Measurements from ENCODE around the gene CCL13. TPM values are rescaled to one million over a fixed set of nuclear protein-coding genes. Genes with fewer than 3 reads are reported as not detected.

Gene CCL13
- not detected in 2 replicates for total RNA-seq

DNA sequence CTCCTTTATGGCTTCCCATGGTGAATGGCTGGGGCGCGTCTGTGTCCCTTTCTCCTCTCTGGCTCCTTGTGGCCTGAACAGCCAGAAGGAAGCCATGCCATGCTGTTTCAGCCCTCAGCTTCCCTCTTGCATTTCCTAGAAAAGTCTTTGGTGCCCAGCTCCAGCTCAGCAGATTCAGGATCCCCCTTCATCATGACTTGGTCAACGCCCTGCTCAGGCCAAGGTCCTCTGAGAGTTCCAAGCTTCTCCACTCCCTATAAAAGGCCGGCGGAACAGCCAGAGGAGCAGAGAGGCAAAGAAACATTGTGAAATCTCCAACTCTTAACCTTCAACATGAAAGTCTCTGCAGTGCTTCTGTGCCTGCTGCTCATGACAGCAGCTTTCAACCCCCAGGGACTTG is at the start of gene CCL13:
CCL13 (plus strand) TSS at position 287 of the 400 bp plus-strand sequence; CDS start at position 334, 47 bp downstream.

DNA sequence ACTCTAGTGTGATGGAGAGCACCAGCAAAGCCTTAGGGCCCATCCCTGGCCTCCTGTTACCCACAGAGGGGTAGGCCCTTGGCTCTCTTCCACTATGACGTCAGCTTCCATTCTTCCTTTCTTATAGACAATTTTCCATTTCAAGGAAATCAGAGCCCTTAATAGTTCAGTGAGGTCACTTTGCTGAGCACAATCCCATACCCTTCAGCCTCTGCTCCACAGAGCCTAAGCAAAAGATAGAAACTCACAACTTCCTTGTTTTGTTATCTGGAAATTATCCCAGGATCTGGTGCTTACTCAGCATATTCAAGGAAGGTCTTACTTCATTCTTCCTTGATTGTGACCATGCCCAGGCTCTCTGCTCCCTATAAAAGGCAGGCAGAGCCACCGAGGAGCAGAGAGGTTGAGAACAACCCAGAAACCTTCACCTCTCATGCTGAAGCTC is 37.2 kb upstream of the CCL13 start, which contains the start of gene CCL8:
CCL8 (plus strand) TSS at position 397 of the 445 bp plus-strand sequence. CDS start 67 bp downstream, outside the sequence.

DNA sequence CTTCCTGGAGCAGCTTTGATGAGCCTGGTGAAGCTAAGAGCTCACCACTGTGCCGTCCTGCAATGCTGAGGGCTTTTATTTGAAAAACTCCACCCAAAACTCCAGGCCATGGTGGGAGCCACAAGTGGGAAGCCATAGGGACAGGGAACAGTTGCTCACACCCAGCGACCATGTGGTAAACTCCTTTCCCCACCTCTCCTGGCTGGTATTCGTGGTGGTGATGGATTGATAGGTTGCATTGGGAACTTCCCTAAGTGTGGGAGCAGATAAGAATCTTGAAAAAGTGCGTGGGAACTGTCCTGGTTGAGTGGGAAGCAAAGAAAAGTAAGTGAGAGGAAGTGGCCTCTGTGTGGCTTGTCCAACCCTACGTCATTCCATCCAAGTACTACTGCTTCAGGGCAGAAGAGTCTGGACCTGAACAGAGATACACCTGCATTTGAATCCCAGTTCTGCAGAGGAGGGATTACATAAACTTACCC is 6.9 kb downstream of the CCL13 start, which contains the start of gene CCL1:
CCL1 (minus strand) TSS at position 51 of the 479 bp plus-strand sequence. CDS start 72 bp downstream, outside the sequence.

Other genes starting within 250 kb of the CCL13 start
- gene CCL2, start 101.2 kb upstream of the CCL13 start, total RNA-seq, result 1.5 and 5.4 TPM in 2 replicates
- gene CCL7, start 86.3 kb upstream of the CCL13 start, total RNA-seq, result not detected in 2 replicates
- gene CCL11, start 70.7 kb upstream of the CCL13 start, total RNA-seq, result not detected in 2 replicates
- not detected in 2 replicates for gene CCL8, start 37.0 kb upstream of the CCL13 start, total RNA-seq
- gene CCL1, start 6.8 kb downstream of the CCL13 start, total RNA-seq, result not detected in 2 replicates
- gene TMEM132E, start 223.1 kb downstream of the CCL13 start, total RNA-seq, result not detected in 2 replicates

All from mesangial cell (primary cell).